Measurements from ENCODE around the gene CXCL13.

GRCh38 chr4:77635246-77635645 is 29.6 kb downstream of the CXCL13 start:
- TF ChIP-seq, protein P1, sequence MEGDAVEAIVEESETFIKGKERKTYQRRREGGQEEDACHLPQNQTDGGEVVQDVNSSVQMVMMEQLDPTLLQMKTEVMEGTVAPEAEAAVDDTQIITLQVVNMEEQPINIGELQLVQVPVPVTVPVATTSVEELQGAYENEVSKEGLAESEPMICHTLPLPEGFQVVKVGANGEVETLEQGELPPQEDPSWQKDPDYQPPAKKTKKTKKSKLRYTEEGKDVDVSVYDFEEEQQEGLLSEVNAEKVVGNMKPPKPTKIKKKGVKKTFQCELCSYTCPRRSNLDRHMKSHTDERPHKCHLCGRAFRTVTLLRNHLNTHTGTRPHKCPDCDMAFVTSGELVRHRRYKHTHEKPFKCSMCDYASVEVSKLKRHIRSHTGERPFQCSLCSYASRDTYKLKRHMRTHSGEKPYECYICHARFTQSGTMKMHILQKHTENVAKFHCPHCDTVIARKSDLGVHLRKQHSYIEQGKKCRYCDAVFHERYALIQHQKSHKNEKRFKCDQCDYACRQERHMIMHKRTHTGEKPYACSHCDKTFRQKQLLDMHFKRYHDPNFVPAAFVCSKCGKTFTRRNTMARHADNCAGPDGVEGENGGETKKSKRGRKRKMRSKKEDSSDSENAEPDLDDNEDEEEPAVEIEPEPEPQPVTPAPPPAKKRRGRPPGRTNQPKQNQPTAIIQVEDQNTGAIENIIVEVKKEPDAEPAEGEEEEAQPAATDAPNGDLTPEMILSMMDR (IDR thresholded peaks at IDR 0.05): no peak
- no peak for TF ChIP-seq ZFX (IDR thresholded peaks at IDR 0.05; ENCODE audit: borderline replicate concordance)

Data from 22Rv1 (cell line).